ENCODE results near the gene CNDP1.

DNA sequence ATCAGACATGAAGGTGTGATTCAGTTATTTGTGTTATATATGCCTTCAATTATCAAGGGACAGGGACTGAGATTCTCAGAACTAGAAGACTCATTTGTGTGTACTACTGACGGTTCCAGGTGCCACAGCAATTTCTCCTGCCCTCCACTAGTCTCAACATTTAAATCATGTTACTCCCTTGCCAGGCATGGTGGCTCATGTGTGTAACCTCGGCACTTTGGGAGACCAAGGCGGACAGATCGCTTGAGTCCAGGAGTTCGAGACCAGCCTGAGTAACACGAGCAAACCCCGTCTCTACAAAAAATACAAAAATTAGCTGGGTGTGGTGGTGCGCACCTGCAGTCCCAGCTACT lies 37.0 kb upstream of the CNDP1 start:
- TF ChIP-seq CTCF (tag by site-specific recombination; IDR thresholded peaks at IDR 0.05) (no peak), ZNF830 (tag by site-specific recombination; IDR thresholded peaks at IDR 0.05; ENCODE audit: low read depth) (no peak), ZNF184 (tag by site-specific recombination; IDR thresholded peaks at IDR 0.05) (no peak), ZNF704 (tag by site-specific recombination; IDR thresholded peaks at IDR 0.05) (no peak), YY1 (tag by site-specific recombination; IDR thresholded peaks at IDR 0.05) (no peak), ZNF585B (tag by site-specific recombination; IDR thresholded peaks at IDR 0.05) (no peak), ZIC2 (tag by site-specific recombination; IDR thresholded peaks at IDR 0.05) (no peak), PBX3 (CRISPR knock-in tag; IDR thresholded peaks at IDR 0.05) (no peak)

Data from HEK293 (cell line).